Measurements from ENCODE around the gene ISCU. TPM values are rescaled to one million over a fixed set of nuclear protein-coding genes. Genes with fewer than 3 reads are reported as not detected.

ISCU gene
- polyA plus RNA-seq, 1 of the 3 experiments (the other 2 are of a cell fraction), result 165 TPM

DNA sequence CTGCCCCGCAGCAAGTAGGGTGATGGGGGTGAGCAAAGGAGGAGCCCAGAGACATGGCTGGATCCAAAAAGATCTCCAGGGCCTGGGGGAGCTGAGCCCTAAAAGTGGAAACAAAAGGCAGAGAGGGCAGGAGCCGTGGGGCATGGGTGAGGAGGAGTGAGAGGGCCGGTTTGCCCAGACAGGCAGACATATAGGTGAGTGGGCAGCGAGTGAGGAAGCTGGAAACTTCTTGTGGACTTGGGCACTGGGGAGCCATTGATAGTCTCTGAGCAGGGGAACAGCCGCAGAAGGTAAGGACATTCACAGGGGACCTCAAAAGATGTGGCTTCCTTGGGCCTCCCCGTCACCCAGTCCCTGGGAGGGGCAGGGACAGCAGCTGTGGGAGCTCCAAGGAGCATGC is 52.2 kb downstream of the ISCU start:
- no peak overlapping the region for H3K9ac ChIP-seq
- H2AFZ ChIP-seq (ENCODE audit: low read depth), result no peak overlapping the region
- CTCF ChIA-PET, result interaction anchor here (1.5 to 19.2 kb wide), 2 partner anchors 39 to 48 kb away, joined by 3 to 503 read pairs; partner anchors contain the start of genes ISCU and SART3
- no peaks in the 10 kb centered on the region for H3K27me3 ChIP-seq (ENCODE audit: insufficient read depth)
- H3K27ac ChIP-seq (ENCODE audit: low read depth in 2 of 2, low read length in 1 of 2), result no peak overlapping the region
- POLR2A ChIA-PET, result no interaction called here
- no peaks in the 10 kb centered on the region for H3K36me3 ChIP-seq (replicated peaks in 1 of 2; ENCODE audit: control insufficient read depth in 1 of 2, insufficient read depth in 2 of 2, low read length in 1 of 2)
- no peaks in the 10 kb centered on the region for H3K9me3 ChIP-seq
- TF ChIP-seq ZBTB33 (IDR thresholded peaks at IDR 0.05; ENCODE audit: borderline replicate concordance, low read depth), result no peak
- no peak for TF ChIP-seq SMC3 (IDR thresholded peaks at IDR 0.05; ENCODE audit: low read depth, low read length)
- TF ChIP-seq MEF2A (IDR thresholded peaks at IDR 0.05; ENCODE audit: borderline replicate concordance, low read depth), result no peak
- no peak for TF ChIP-seq FOSL2 (IDR thresholded peaks at IDR 0.05; ENCODE audit: borderline replicate concordance, low read depth)
- TF ChIP-seq POLR2AphosphoS5 (IDR thresholded peaks at IDR 0.05; ENCODE audit: low read depth, low read length), result no peak
- no peak for TF ChIP-seq MXI1 (IDR thresholded peaks at IDR 0.05; ENCODE audit: low read depth, low read length)
- TF ChIP-seq, protein P1, sequence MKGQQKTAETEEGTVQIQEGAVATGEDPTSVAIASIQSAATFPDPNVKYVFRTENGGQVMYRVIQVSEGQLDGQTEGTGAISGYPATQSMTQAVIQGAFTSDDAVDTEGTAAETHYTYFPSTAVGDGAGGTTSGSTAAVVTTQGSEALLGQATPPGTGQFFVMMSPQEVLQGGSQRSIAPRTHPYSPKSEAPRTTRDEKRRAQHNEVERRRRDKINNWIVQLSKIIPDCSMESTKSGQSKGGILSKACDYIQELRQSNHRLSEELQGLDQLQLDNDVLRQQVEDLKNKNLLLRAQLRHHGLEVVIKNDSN (IDR thresholded peaks at IDR 0.05; ENCODE audit: borderline replicate concordance, low read depth), result no peak
- TF ChIP-seq, protein P2, sequence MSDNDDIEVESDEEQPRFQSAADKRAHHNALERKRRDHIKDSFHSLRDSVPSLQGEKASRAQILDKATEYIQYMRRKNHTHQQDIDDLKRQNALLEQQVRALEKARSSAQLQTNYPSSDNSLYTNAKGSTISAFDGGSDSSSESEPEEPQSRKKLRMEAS (IDR thresholded peaks at IDR 0.05; ENCODE audit: low read depth), result no peak
- TF ChIP-seq REST (IDR thresholded peaks at IDR 0.05; ENCODE audit: low read depth, low read length), result no peak
- no peak for TF ChIP-seq EZH2phosphoT487 (IDR thresholded peaks at IDR 0.05; ENCODE audit: borderline replicate concordance, low read depth)
- TF ChIP-seq TAF1 (IDR thresholded peaks at IDR 0.05; ENCODE audit: borderline replicate concordance, low read depth, low read length), result no peak
- TF ChIP-seq JUND (IDR thresholded peaks at IDR 0.05), result no peak
- no peak for TF ChIP-seq NFIC (IDR thresholded peaks at IDR 0.05; ENCODE audit: borderline replicate concordance)
- TF ChIP-seq USF2 (IDR thresholded peaks at IDR 0.05; ENCODE audit: borderline replicate concordance, low read depth, low read length), result no peak
- no peak for TF ChIP-seq SIN3A (IDR thresholded peaks at IDR 0.05; ENCODE audit: borderline replicate concordance, low read depth, low read length)
- no peak overlapping the region for H3K4me2 ChIP-seq
- H3K9me2 ChIP-seq, result no peaks in the 10 kb centered on the region
- H3K4me1 ChIP-seq (ENCODE audit: control insufficient read depth in 1 of 2, insufficient read depth in 2 of 2, low read depth in 1 of 2, low read length in 1 of 2), result peaks cover 3 to 8% of the 10 kb centered on the region in 2 experiments; a peak in 3 of 4 replicates
- no peak overlapping the region for H3K4me3 ChIP-seq (ENCODE audit: low read depth in 2 of 2, low read length in 1 of 2)
- 81% methylated on average over 5 of the region's 6 CpGs for WGBS (ENCODE audit: low lambda C conversion rate)
- H3K79me2 ChIP-seq (ENCODE audit: insufficient read depth), result no peaks in the 10 kb centered on the region
- H3F3A ChIP-seq (replicated peaks; ENCODE audit: insufficient read depth), result peaks cover 6% of the 10 kb centered on the region
- DNase-seq, result no peak
- no peaks in the 10 kb centered on the region for H4K20me1 ChIP-seq (ENCODE audit: insufficient read depth)

Measured in SK-N-SH (cell line).